ENCODE results near the gene KCNK6.
"Not testable (repeated sequence)": the region's sequence is repeated elsewhere in the genome, so short reads cannot be mapped to it uniquely, and the experiment has no call there.

Gene KCNK6

GRCh38 chr19:38324431-38324830, 4.8 kb downstream of the KCNK6 start:
- DNase-seq, result no peak

GRCh38 chr19:38326591-38326990, 6.9 kb downstream of the KCNK6 start:
- no peak for DNase-seq

GRCh38 chr19:38329651-38330050, 10.0 kb downstream of the KCNK6 start:
- DNase-seq, result no peak

- no peak for DNase-seq
These were observed 12.1 kb downstream of the KCNK6 start for GRCh38 chr19:38331728-38332127.

GRCh38 chr19:38333245-38333644, 13.6 kb downstream of the KCNK6 start:
- no peak for DNase-seq

GRCh38 chr19:38335949-38336637, 16.4 kb downstream of the KCNK6 start:
- DNase-seq, result peak; percentile 65

- peak; percentile 88 for DNase-seq
These were observed 17.2 kb downstream of the KCNK6 start for GRCh38 chr19:38336638-38337359.

GRCh38 chr19:38337360-38337653, 17.7 kb downstream of the KCNK6 start:
- no peak for DNase-seq

- DNase-seq, result not testable (repeated sequence)
These were observed 19.4 kb downstream of the KCNK6 start for GRCh38 chr19:38339011-38339410.

- DNase-seq, result no peak
These were observed 21.3 kb downstream of the KCNK6 start for GRCh38 chr19:38340927-38341326.

GRCh38 chr19:38346837-38347236, 27.2 kb downstream of the KCNK6 start:
- no peak for DNase-seq

- DNase-seq, result no peak
These were observed 31.2 kb downstream of the KCNK6 start for GRCh38 chr19:38350883-38351282.

- no peak for DNase-seq
These were observed 32.3 kb downstream of the KCNK6 start for GRCh38 chr19:38351865-38352395.

- DNase-seq, result no peak
These were observed 33.0 kb downstream of the KCNK6 start for GRCh38 chr19:38352611-38353010.

- DNase-seq, result no peak
These were observed 36.4 kb downstream of the KCNK6 start for GRCh38 chr19:38355728-38356725.

GRCh38 chr19:38358071-38358470, 38.4 kb downstream of the KCNK6 start:
- no peak for DNase-seq

GRCh38 chr19:38359242-38360021, 39.8 kb downstream of the KCNK6 start:
- no peak for DNase-seq

GRCh38 chr19:38360351-38360750, 40.7 kb downstream of the KCNK6 start:
- no peak for DNase-seq

- no peak for DNase-seq
These were observed 41.4 kb downstream of the KCNK6 start for GRCh38 chr19:38360839-38361631.

GRCh38 chr19:38361633-38362075, 42.0 kb downstream of the KCNK6 start:
- DNase-seq, result no peak
